ENCODE measurements around the gene SH3RF1. TPM values are rescaled to one million over a fixed set of nuclear protein-coding genes. Genes with fewer than 3 reads are reported as not detected.

The SH3RF1 gene
- total and polyA plus RNA-seq, 8 donors: 4.0 to 30.6 (median 12.7) TPM

DNA sequence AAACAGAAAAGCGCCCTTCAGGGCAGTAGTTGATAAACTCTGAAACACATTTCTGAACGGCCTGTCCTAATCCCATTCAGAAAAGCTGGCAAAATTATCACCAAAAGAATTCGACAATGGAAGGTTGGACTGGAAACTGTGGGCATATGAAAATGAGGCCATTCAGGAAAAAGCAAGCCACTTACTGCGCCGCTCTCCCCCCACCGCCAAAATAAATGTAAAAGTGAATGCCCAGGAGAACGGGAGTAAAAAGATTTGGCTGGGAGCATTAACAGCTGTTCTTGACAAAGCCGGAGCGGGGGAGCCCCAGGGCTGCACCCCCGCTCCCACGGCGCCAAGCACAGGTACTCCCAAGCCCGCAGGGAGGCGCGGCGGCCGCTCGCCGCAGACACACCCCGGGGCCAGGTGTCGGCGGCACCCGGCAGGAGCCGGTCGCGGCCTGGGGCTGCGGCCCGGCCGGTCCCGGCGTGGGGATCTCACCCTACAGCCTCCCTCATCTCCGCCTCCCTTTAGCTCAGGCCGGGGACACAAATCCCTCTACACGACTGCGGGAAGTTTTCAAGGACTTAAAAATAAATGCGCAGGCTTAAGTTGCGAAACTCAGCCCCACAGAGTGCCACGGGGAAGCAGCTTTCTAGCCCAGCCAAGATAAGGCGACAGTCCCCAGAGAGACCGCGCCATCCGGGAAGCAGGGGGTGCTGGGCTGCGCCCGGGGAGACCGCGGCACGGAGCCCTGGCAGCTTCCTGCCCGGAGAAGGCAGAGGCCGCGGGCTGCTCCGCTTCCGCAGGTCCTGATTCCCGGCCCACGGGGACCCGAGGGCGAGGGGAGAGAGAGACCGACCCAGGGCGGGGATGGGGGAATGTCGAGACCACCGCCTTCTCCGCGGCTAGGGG is 593 bp downstream of the SH3RF1 start:
- intact Hi-C loops (cut with DNase I): loop anchor here in 2 of 3 donors (10.0 kb wide), 1 partner anchor 255 kb away; the partner anchor contains the start of gene CBR4 (in 2 of the 2)
- Histone ChIP-seq H3K9me3 (no peaks in the 10 kb centered on the region), H3K4me1 (peaks cover 13 to 43% (median 35%) of the 10 kb centered on the region in 3 donors), H3K27me3 (no peaks in the 10 kb centered on the region), H3K27ac (peak overlapping the region; percentile 92 to 97 (median 94)), H3K4me3 (peak overlapping the region; percentile 79 to 96 (median 94)), H3K36me3 (no peaks in the 10 kb centered on the region)
- peak; percentile 75 to 88 (median 80) for DNase-seq
- FAIRE-seq: no peak
- peak; percentile 74 to 83 (median 80) for ATAC-seq
- peak in 1 of 4 donors; percentile 6 for TF ChIP-seq CTCF (IDR thresholded peaks at IDR 0.05)
- 0 to 1% methylated on average over 61 to 62 of the region's 62 CpGs for whole genome bisulfite sequencing, 2 donors

- intact Hi-C loops (cut with DNase I): loop anchor here in 1 of 3 donors (10.0 kb wide), 1 partner anchor 254 kb away; the partner anchor contains the start of gene CBR4
- FAIRE-seq: no peak
- WGBS, 2 donors: 20 to 29% methylated on average over 13 of the region's 13 CpGs
These were observed 1.6 kb downstream of the SH3RF1 start for GRCh38 chr4:169268951-169269760.

GRCh38 chr4:169267070-169267469 is 3.7 kb downstream of the SH3RF1 start:
- no peak for FAIRE-seq
- peak overlapping the region in 2 of 4 donors; percentile 97 for H3K27ac ChIP-seq

More at GRCh38 chr4:169268951-169269760, 1.6 kb downstream of the SH3RF1 start:
- H3K4me3 ChIP-seq: peak overlapping the region; percentile 79 to 96 (median 94)
- peaks cover 13 to 48% (median 35%) of the 10 kb centered on the region in 3 donors for H3K4me1 ChIP-seq
- H3K27ac ChIP-seq: peak overlapping the region; percentile 92 to 97 (median 94)
- no peaks in the 10 kb centered on the region for H3K27me3 ChIP-seq
- H3K9me3 ChIP-seq: no peaks in the 10 kb centered on the region
- no peak for TF ChIP-seq CTCF (IDR thresholded peaks at IDR 0.05)
- DNase-seq: no peak
- no peaks in the 10 kb centered on the region for H3K36me3 ChIP-seq
- ATAC-seq: no peak

DNA sequence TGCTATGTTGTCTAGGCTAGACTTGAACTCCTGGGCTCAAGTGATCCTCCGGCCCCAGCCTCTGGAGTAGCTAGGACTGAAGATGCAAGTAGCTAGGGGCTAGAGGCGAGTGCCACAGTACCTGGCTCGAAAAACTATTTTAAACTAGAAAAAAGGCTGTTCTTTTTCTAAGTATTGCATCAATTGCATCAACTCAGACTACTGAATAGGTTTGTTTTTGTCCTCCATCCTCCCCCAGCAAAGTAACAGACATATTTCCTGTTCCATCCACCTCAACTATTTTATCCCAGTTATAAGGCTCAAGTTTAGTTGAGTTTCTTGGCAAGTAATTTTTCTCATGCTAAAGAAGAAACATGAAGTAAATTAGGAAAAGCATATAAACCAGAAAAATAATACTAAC is 4.1 kb downstream of the SH3RF1 start:
- no peaks in the 10 kb centered on the region for H3K36me3 ChIP-seq
- no peaks in the 10 kb centered on the region for H3K27me3 ChIP-seq
- 88 to 94% methylated on average over 3 of the region's 3 CpGs for WGBS, 2 donors
- FAIRE-seq: no peak
- peak overlapping the region in 1 of 4 donors; percentile 97 for H3K27ac ChIP-seq
- no peaks in the 10 kb centered on the region for H3K9me3 ChIP-seq
- H3K4me3 ChIP-seq: no peak overlapping the region
- no peak for DNase-seq
- no peak for TF ChIP-seq CTCF (IDR thresholded peaks at IDR 0.05)
- H3K4me1 ChIP-seq: peaks cover 13 to 46% (median 41%) of the 10 kb centered on the region in 3 donors
- no peak for ATAC-seq
- intact Hi-C loops (cut with DNase I): loop anchor here in 1 of 3 donors (10.0 kb wide), 1 partner anchor 252 kb away; the partner anchor contains the start of gene CBR4

More at GRCh38 chr4:169267070-169267469, 3.7 kb downstream of the SH3RF1 start:
- H3K9me3 ChIP-seq: no peaks in the 10 kb centered on the region
- no peak for TF ChIP-seq CTCF (IDR thresholded peaks at IDR 0.05)
- no peak for ATAC-seq
- H3K4me3 ChIP-seq: peak overlapping the region in 1 of 4 donors; percentile 1
- no peaks in the 10 kb centered on the region for H3K27me3 ChIP-seq
- WGBS, 2 donors: 8 to 21% methylated on average over 1 of the region's 1 CpG
- no peak for DNase-seq
- intact Hi-C loops (cut with DNase I): loop anchor here in 1 of 3 donors (10.0 kb wide), 1 partner anchor 252 kb away; the partner anchor contains the start of gene CBR4
- peaks cover 13 to 45% (median 41%) of the 10 kb centered on the region in 3 donors for H3K4me1 ChIP-seq
- H3K36me3 ChIP-seq: no peaks in the 10 kb centered on the region

All from pancreas (tissue), 10 donors.